Gastrocnemius medialis (tissue), 4 donors: ENCODE results near the gene SP3. TPM values are rescaled to one million over a fixed set of nuclear protein-coding genes. Genes with fewer than 3 reads are reported as not detected.

Source experiments
- ATAC-seq, 2 donors: fragments of 150-250 bp; one replicate each; pipeline ENCODE4 v1.9.1; 2016
- DNase-seq, 2 donors: peaks; one replicate each; pipeline ENCODE4 v3.0.0-alpha.2; 2019
- H3K27ac ChIP-seq, 4 donors: fragments of 200-600 bp; sonication (generic); 1 replicate in 1 of 4; 2 replicates in 3 of 4; pipeline ENCODE4 v1.5.1; 2016 to 2018; ENCODE audit warnings: mild to moderate bottlenecking in 2 of 4, moderate library complexity in 1 of 4
- H3K27me3 ChIP-seq, 3 donors: fragments of 200-600 bp; sonication (generic) in 2 of 3; 1 replicate in 1 of 3; 2 replicates in 2 of 3; pipeline versions ENCODE4 v1.5.1 to v1.6.0; 2016 to 2019; ENCODE audit warnings: mild to moderate bottlenecking in 1 of 3, moderate library complexity in 1 of 3
- H3K36me3 ChIP-seq, 2 donors: fragments of 200-600 bp; sonication (generic) in 1 of 2; one replicate each; pipeline ENCODE4 v1.5.1; 2017 to 2018
- H3K4me1 ChIP-seq, 2 donors: fragments of 200-600 bp; sonication (generic) in 1 of 2; one replicate each; pipeline ENCODE4 v1.5.1; 2016 to 2017; ENCODE audit warnings: mild to moderate bottlenecking in 2 of 2
- H3K4me3 ChIP-seq, 4 donors: fragments of 200-600 bp; sonication (generic) in 3 of 4; 1 replicate in 1 of 4; 2 replicates in 3 of 4; pipeline ENCODE4 v1.5.1; 2016 to 2019; ENCODE audit warnings: mild to moderate bottlenecking in 2 of 4
- H3K9me3 ChIP-seq, 3 donors: fragments of 200-600 bp; sonication (generic) in 2 of 3; 1 replicate in 1 of 3; 2 replicates in 2 of 3; pipeline ENCODE4 v1.5.1; 2016 to 2019
- POLR2A ChIP-seq, 2 donors: fragments of 450-650 bp; IDR thresholded peaks; one replicate each; pipeline ENCODE4 v1.6.1; 2017; ENCODE audit warnings: antibody characterized with exemption in 2 of 2, mild to moderate bottlenecking in 2 of 2, moderate library complexity in 2 of 2
- in situ Hi-C, 4 donors: fragments of 200-750 bp; cut with MboI; loops; one replicate each; pipeline versions ENCODE4 v1.15.0 to v1.8.0; 2017; ENCODE audit warnings: low sequenced_read_pairs in 4 of 4
- intact Hi-C: fragments of 100-400 bp; cut with DNase I; formaldehyde crosslinking; loops from one replicate; pipeline ENCODE4 v1.15.1; 2023; ENCODE audit warnings: low total_unique reads
- total RNA-seq, 4 donors: library from RNA; depleted of rRNA; stranded (reverse); fragments of >200 nt; gene quantifications; one replicate each; pipeline versions ENCODE4 v1.1.0 to v1.2.3, GENCODE V29; 2016
- TF ChIP-seq, protein P1 (sequence below), 5 experiments: fragments of 450-650 bp in 3 of 5; fragments of 200-600 bp in 2 of 5; sonication (generic) in 2 of 5; IDR thresholded peaks in 4 of 5; conservative IDR thresholded peaks in 1 of 5; 1 replicate in 4 of 5; 2 replicates in 1 of 5; pipeline ENCODE4 v1.5.1; 2016 to 2019; ENCODE audit warnings: antibody characterized with exemption in 5 of 5, mild to moderate bottlenecking in 3 of 5, moderate library complexity in 3 of 5

Gene SP3
- total RNA-seq, 4 donors from 2014 or later, result 47.9 to 68.9 (median 58.7) TPM

DNA sequence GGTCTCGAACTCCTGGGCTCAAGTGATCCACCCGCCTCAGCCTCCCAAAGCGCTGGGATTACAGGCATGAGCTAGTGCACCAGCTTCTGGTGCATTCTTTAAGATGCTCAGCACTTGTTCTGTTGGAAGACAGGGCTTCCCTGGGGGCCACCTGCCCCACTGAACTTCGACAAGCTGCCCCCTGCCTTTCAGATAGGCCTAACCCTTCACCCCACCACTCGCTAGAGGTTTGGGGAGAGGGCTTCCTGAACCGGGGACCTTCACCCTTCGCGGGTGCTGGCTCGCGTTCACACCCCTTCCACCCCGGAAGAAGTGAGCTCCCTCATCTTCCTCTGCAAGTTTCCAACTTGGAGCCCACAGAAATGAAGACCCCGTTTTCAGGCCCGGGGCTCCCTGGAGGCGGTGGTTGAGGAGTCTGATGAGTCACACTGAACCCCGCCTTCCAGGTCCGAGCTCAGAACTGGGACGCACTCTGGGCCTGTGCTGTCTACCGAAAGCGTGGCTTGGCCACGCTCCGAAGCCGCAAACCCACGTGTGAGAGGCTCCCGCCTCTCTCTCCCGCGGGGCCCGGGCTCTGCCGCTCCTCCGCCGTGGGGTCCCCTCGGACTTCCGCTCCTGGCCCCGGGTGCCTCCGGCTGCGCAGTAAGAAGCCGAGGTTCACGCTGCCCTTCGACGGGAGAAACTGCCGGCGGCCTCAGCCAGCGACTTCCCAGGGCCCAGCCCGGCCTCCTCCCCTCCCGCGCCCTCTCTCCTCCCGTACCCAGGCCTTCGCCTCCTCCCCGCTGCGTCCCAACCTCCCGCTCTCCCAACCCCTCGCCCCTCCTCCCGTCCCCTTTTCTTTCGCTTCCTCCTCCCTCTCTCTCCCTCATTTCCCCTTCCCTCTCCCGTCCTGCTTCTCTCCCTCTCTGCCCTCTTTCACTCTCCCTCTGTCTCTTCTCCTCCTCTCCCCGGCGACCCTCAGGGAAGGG is 47.5 kb upstream of the SP3 start:
- peak; percentile 32 to 52 for TF ChIP-seq POLR2A (IDR thresholded peaks at IDR 0.05)
- TF ChIP-seq, protein P1, sequence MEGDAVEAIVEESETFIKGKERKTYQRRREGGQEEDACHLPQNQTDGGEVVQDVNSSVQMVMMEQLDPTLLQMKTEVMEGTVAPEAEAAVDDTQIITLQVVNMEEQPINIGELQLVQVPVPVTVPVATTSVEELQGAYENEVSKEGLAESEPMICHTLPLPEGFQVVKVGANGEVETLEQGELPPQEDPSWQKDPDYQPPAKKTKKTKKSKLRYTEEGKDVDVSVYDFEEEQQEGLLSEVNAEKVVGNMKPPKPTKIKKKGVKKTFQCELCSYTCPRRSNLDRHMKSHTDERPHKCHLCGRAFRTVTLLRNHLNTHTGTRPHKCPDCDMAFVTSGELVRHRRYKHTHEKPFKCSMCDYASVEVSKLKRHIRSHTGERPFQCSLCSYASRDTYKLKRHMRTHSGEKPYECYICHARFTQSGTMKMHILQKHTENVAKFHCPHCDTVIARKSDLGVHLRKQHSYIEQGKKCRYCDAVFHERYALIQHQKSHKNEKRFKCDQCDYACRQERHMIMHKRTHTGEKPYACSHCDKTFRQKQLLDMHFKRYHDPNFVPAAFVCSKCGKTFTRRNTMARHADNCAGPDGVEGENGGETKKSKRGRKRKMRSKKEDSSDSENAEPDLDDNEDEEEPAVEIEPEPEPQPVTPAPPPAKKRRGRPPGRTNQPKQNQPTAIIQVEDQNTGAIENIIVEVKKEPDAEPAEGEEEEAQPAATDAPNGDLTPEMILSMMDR (IDR thresholded peaks at IDR 0.05 in 4 of 5, conservative IDR thresholded peaks at IDR 0.05 in 1 of 5), result no peak
- H3K27ac ChIP-seq, result peak overlapping the region; percentile 78 to 87 (median 80)
- no peaks in the 10 kb centered on the region for H3K27me3 ChIP-seq
- intact Hi-C loops, result no loop called here
- peak overlapping the region; percentile 48 to 60 (median 56) for H3K4me3 ChIP-seq
- no peaks in the 10 kb centered on the region for H3K9me3 ChIP-seq
- in situ Hi-C loops, result loop anchor here in 2 of 4 donors (25.0 kb wide), 2 partner anchors 800 to 975 kb away; no protein-coding TSS in a partner anchor
- DNase-seq (peak; percentile 63 to 67), ATAC-seq (peak; percentile 66 to 67)
- H3K36me3 ChIP-seq, result no peaks in the 10 kb centered on the region
- H3K4me1 ChIP-seq, result peaks cover 9 to 19% of the 10 kb centered on the region in 2 donors

DNA sequence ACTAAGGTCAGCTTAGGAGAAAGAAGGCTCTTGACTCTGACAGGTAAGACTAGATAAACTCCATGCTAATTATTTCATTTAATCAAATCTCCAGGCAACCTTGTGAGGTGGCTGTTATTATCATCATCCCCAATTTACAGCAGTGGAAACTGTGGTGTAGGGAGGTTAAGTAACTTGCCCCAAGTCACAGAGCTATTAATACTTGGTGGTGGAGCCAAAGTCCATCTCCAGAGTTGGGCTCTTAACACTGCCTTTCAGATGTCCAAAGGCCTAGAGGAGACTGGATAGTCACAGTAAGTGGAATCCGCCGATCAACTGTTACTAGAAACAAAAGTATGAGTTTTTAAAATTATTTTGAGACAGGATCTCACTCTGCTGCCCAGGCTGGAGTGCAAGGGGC is 46.6 kb upstream of the SP3 start:
- no peak for ATAC-seq

DNA sequence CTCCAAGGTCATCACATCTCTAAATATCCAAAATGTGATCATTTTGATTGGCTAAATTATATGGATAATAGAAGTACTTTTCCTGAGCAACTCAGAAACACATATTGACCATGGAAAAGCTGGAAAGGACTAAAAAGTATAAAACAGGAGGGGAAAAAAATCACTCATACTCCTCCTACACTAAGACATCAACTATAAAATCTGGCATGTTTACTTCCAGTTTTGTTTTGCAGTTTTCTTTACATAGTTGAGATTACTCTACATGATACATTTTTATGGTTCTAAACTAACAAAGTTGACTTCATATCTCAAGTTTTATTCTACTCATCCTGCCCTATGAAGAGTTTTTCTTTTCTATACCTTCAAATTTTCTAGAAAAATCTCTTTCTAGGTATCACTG is 46.0 kb upstream of the SP3 start:
- Histone ChIP-seq H3K9me3 (no peaks in the 10 kb centered on the region), H3K4me3 (no peak overlapping the region), H3K27me3 (no peaks in the 10 kb centered on the region), H3K36me3 (no peaks in the 10 kb centered on the region), H3K4me1 (peaks cover 9 to 19% of the 10 kb centered on the region in 2 donors), H3K27ac (no peak overlapping the region)
- TF ChIP-seq POLR2A (IDR thresholded peaks at IDR 0.05), result no peak
- TF ChIP-seq, protein P1 (IDR thresholded peaks at IDR 0.05 in 4 of 5, conservative IDR thresholded peaks at IDR 0.05 in 1 of 5), result no peak
- in situ Hi-C loops (loop anchor here in 2 of 4 donors (25.0 kb wide), 2 partner anchors 799 to 974 kb away; no protein-coding TSS in a partner anchor), intact Hi-C loops (no loop called here)
- ATAC-seq (no peak), DNase-seq (no peak)

More for the DNA sequence above, 46.6 kb upstream of the SP3 start:
- intact Hi-C loops (no loop called here), in situ Hi-C loops (loop anchor here in 2 of 4 donors (25.0 kb wide), 2 partner anchors 799 to 974 kb away; no protein-coding TSS in a partner anchor)
- H3K36me3 ChIP-seq, result no peaks in the 10 kb centered on the region
- TF ChIP-seq POLR2A (IDR thresholded peaks at IDR 0.05), result no peak
- TF ChIP-seq, protein P1 (IDR thresholded peaks at IDR 0.05 in 4 of 5, conservative IDR thresholded peaks at IDR 0.05 in 1 of 5), result no peak
- no peaks in the 10 kb centered on the region for H3K27me3 ChIP-seq
- no peak for DNase-seq
- H3K4me3 ChIP-seq, result no peak overlapping the region
- no peaks in the 10 kb centered on the region for H3K9me3 ChIP-seq
- peak overlapping the region in 3 of 4 donors; percentile 78 to 87 (median 82) for H3K27ac ChIP-seq
- H3K4me1 ChIP-seq, result peaks cover 9 to 19% of the 10 kb centered on the region in 2 donors

DNA sequence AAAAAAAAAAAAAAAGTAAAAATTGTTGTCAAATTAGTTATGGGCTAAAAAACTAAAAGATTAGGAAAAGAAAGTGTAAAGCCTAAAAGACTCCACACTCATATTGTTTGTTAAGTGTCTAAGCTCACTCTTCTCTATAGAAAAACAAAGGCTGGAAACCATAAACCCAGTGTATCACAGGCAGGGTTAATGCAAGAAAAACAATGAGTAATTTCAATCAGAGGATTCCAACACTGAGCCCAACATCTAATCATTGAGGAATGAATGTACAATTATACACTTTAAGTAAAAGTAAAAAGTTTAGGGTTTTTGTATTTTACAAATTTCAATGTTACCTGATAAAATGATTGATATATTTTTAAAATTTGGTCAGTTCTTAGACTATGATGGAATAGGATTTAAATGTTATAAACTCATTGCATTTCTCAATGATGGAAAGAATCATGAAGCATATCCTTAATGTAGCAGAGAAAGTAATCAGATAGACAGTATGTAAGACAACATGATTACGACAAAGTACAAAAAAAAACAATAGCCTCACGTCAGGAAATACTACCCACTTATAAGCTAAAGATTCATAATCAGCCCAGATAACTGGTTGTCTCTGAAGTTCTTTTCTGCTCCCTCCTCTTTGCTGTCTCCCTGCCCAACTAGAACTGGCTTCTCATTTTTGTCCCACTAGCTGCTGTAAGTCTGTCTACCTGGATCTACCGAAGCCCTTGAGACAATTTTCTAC is 44.5 kb upstream of the SP3 start:
- H3K4me1 ChIP-seq, result peaks cover 13 to 26% of the 10 kb centered on the region in 2 donors
- H3K9me3 ChIP-seq, result no peaks in the 10 kb centered on the region
- intact Hi-C loops, result no loop called here
- DNase-seq (no peak), ATAC-seq (no peak)
- TF ChIP-seq POLR2A (IDR thresholded peaks at IDR 0.05), result no peak
- TF ChIP-seq, protein P1 (IDR thresholded peaks at IDR 0.05 in 4 of 5, conservative IDR thresholded peaks at IDR 0.05 in 1 of 5), result no peak
- in situ Hi-C loops, result loop anchor here in 2 of 4 donors (25.0 kb wide), 2 partner anchors 797 to 972 kb away; no protein-coding TSS in a partner anchor
- H3K27me3 ChIP-seq, result no peaks in the 10 kb centered on the region
- no peak overlapping the region for H3K4me3 ChIP-seq
- H3K27ac ChIP-seq, result no peak overlapping the region
- H3K36me3 ChIP-seq, result no peaks in the 10 kb centered on the region
